ENCODE measurements around the gene RSF1.
A peak's percentile ranks its signal among the peaks of the same experiment; 100 is the strongest.
"Not testable (repeated sequence)": the region's sequence is repeated elsewhere in the genome, so short reads cannot be mapped to it uniquely, and the experiment has no call there.

RSF1 gene, protein sequence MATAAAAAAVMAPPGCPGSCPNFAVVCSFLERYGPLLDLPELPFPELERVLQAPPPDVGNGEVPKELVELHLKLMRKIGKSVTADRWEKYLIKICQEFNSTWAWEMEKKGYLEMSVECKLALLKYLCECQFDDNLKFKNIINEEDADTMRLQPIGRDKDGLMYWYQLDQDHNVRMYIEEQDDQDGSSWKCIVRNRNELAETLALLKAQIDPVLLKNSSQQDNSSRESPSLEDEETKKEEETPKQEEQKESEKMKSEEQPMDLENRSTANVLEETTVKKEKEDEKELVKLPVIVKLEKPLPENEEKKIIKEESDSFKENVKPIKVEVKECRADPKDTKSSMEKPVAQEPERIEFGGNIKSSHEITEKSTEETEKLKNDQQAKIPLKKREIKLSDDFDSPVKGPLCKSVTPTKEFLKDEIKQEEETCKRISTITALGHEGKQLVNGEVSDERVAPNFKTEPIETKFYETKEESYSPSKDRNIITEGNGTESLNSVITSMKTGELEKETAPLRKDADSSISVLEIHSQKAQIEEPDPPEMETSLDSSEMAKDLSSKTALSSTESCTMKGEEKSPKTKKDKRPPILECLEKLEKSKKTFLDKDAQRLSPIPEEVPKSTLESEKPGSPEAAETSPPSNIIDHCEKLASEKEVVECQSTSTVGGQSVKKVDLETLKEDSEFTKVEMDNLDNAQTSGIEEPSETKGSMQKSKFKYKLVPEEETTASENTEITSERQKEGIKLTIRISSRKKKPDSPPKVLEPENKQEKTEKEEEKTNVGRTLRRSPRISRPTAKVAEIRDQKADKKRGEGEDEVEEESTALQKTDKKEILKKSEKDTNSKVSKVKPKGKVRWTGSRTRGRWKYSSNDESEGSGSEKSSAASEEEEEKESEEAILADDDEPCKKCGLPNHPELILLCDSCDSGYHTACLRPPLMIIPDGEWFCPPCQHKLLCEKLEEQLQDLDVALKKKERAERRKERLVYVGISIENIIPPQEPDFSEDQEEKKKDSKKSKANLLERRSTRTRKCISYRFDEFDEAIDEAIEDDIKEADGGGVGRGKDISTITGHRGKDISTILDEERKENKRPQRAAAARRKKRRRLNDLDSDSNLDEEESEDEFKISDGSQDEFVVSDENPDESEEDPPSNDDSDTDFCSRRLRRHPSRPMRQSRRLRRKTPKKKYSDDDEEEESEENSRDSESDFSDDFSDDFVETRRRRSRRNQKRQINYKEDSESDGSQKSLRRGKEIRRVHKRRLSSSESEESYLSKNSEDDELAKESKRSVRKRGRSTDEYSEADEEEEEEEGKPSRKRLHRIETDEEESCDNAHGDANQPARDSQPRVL (N-terminal part only)
- total RNA-seq = 28.3 to 68.6 (median 44.1) reads per million in 17 experiments

DNA sequence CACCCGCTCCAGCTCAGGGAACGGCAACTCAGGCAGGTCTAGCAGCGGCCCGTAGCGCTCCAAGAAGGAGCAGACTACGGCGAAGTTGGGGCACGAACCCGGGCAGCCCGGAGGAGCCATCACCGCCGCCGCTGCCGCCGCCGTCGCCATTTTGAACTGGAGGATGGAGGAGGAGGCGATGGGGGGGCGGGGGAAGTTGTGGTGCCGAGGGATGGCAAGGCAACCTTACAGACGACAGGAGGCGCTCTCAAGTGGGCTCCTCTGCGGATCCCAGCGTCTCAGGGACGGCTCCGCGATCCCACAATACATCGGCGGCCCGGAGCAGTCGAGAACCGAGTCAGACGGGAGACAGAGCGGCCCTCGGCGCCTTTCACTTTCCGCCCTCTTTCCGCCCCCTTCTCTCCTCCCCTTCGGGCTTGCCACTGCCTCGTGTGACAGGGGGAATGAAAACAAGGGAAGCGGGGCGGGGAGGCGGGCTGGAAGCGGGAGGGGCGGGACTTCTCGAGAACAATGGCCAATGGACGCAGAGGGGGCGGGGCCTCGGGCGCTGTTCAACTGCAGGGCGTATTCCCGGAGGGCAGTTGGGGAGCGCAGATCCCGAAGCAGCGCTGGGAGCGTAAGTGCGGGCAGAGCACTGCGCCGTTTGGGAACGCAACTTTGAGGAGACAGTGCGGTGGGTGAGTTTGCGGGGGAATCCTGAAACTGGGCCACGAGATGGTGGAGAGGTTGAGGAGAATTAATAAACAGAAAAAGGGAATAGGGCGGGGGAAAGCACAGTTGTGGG, at the start of gene RSF1, which contains the start of gene AAMDC:
Gene RSF1 (minus strand): TSS at position 158 of the 784 bp plus-strand sequence. CDS start 8 bp downstream, at position 150.
Gene AAMDC (plus strand): TSS at position 580 of the 784 bp plus-strand sequence. CDS start 21,353 bp downstream, outside the sequence.
- peak; percentile 97 to 99 (median 98) for DNase-seq

DNA sequence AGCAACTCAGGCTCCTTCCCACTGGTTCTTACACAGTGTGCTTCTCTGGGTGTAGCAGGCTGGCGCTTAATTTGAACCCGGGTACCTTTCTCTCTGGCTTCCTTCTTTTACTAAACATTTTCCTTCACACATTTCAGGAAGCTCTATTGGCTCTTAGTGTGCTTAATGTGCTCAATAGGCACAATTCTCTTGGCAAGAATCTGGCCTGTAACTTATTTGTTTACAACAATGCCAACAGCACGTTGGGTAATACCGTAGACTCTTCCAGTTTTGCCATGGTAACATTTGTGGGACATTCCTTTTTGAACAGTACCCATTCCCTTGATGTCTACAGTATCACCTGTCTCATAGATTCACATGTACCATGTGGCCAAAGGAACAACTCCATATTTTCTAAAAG, 48.2 kb upstream of the RSF1 start:
- DNase-seq = no peak

DNA sequence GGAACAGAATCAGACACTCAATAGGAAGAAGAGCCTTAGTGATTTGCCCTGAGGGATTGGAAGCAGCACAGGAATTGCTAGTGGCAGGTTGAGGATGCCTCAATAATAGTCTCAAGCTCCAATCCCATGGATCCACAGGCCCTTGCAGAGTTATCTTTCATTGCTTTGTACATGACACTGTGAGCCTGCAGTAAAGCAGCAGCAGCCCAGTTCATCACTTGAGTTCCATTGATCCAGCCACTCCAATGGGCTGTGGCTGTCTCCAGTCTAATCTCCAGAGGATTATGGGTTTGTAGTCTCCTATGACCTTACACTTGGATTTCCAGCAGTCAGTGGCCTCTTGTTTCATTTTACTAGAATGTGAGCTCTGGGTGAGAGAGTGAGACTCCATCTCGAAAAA, 45.8 kb upstream of the RSF1 start:
- no peak for DNase-seq

DNA sequence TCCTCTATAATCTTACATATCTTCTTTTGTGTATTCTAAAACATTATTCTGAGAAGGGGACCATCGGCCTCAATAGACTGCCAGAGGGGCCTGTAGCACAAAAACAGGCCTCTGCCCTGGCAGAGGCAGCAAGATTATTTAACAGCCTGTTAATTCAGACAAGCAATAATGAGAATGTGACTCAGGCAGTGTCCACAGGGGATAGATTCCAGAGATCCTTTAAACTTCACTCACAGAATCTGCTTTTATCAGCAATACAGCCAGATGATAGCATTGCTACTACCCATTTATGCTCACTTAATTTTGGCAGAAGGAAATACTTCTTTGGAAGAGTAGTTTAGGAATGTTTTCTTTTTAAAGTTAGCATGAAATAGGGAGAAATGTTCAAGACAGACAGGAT, 45.3 kb upstream of the RSF1 start:
- DNase-seq = no peak

DNA sequence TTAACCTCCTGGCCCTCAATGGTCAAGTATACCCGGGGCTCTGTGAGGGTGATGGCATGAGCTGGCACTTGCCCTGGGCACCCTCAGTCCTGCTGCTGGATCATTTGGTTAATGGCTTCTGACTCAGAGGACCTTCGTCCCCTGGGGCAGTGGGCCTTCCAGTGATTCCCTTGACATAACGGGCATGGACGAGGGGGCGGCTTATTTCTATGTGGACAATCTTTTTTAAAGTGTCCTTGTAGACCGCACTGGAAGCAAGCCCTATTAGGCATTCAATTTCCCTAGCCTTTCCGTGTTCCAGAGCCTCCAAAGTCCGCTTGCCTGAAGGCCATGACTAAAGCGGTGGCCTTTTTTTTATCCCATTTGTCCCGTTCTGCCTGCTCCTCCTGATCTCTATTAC, 40.9 kb upstream of the RSF1 start:
- DNase-seq = not testable (repeated sequence)

DNA sequence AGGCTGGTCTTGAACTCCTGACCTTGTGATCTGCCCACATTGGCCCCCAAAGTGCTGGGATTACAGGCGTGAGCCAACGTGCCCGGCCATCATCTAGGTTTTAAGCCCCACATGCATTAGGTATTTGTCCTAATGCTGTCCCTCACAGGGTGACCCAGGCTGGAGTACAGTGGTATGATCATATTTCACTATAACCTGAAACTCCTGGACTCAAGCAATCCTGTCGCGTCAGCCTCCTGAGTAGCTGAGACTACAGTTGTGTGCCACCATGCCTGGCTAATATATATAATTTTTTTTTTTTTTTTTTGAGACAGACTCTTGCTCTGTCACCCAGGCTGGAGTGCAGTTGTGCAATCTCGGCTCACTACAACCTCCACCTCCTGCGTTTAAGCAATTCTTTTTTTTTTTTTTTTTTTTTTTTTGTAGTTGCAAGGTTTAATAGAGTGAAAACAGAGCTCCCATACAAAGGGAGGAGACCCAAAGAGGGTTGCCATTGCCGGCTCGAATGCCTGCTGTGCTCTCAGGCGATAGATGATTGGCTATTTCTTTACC, 37.5 kb upstream of the RSF1 start:
- not testable (repeated sequence) for DNase-seq

DNA sequence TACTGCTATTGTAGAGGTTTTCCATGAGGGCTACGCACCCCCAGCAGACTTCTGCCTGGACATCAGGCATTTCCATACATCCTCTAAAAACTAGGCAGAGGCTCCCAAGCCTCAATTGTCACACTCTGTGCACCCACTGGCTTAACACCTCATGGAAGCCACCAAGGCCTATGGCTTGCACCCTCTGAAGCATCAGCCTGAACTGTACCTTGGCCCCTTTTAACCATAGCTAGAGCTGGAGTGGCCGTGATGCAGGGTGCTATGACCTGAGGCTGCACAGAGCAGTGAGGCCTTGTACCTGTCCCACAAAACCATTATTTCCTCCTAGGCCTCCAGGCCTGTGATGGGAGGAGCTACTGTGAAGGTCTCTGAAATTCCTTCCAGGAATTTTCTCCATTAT, 34.3 kb upstream of the RSF1 start:
- no peak for DNase-seq

DNA sequence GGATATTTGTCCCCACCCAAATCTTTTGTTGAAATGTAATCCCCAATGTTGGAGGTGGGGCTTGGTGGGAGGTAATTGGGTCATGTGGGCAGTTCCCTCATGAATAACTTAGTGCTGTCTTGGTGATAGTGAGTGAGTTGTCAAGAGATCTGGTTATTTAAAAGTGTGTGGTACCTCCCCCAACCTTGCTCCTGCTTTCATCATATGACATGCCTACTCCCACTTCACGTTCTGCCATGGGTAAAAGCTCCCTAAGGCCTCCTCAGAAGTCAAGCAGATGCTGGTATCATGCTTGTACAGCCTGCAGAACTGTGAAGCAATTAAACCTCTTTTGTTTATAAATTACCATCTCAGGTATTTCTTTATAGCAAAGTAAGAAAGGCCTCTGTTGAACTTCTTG, 31.0 kb upstream of the RSF1 start:
- DNase-seq = no peak

DNA sequence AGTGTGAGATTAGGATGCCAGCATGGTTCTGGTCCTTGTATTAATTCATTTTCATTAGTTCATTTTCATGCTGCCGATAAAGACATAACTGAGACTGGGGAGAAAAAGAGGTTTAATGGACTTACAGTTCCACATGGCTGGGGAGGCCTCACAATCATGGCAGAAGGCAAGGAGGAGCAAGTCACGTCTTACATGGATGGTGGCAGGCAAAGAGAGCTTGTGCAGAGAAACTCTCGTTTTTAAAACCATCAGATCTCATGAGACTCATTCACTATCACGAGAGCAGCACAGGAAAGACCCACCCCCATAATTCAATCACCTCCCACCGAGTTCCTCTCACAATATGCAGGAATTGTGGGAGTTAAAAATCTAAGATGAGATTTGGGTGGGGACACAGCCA, 23.2 kb upstream of the RSF1 start:
- not testable (repeated sequence) for DNase-seq

DNA sequence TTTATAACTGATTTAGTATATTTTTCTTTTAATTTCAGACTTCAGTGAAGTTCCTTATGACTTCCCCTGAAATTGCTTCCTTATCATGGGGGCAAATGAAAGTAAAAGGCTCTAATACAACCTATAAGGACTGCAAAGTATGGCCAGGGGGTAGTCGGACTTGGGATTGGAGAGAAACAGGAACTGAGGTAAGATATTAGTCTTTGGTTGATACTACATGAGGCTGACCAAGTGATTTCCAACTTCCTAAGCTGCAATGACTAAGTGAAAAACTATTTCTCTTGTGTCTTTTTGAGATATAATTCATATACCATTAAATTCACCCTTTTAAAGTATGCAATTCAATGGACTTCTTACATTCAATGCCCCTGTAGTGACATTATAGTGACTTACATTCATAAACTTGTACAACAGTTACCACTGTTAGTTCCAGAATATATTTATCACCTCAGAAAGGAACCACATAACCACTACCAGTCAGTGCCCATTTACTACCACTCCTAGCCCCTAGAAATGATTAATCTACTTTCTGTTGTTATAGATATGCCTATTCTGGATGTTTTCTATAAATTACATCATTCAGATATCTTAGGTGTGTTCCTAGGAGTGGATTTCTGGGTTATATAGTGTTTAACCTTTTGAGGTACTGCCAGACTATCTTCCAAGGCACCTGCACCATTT, 22.1 kb upstream of the RSF1 start:
- DNase-seq = peak; percentile 13 to 52 (median 40)

DNA sequence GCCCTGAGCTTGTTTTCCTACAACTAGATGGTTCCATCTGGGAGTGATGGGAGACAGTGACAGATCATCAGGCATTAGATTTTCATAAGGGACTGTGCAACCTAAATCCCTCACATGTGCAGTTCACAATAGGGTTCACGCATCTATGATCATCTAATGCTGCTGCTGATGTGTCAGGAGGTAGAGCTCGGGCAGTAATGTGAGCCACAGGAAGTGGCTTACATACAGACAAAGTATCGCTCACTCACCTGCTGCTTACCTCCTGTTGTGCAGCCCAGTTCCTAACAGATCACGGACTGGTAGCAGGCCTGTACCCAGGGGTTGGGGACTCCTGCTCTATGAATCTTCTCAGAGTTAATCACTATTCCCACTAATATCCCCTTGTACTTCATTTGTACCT, 12.8 kb upstream of the RSF1 start:
- no peak for DNase-seq

DNA sequence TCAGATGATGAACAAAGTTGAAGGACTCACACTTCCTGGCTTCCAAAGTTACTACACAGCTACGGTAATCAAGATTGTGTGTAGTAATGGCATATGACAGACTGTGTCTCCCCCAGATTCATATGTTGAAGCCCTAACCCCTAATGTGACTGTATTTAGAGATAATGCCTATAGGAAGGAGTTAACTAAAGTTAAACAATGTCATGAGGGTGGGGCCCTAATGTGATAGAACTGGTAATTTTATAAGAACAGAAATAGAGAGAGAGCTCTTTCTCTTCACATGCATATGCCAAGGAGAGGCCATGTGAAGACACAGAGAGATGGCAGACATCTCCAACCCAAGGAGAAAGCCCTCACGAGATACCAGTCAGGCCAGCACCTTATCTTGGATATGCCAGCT, 8.4 kb upstream of the RSF1 start:
- DNase-seq = no peak

DNA sequence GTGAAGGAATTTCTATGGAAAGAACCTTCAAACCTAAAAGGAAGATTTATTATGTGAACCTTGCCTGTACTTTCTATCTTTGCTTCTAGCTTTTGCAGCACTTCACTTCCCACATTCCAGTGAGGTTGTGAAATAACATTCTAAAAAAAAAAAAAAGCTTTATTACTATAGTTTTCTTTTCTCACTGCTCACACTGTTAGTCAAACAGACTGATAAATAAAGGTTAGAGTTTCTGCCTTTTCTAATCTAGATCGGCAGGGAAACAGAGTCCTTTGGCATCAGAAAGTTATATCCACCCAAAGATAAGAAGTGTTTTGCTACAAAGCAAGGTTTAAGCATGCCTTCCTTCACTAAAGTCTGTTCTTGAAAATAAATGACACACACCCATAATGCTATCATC, 3.3 kb upstream of the RSF1 start:
- DNase-seq = peak in 2 of 4 experiments; percentile 36 to 59

DNA sequence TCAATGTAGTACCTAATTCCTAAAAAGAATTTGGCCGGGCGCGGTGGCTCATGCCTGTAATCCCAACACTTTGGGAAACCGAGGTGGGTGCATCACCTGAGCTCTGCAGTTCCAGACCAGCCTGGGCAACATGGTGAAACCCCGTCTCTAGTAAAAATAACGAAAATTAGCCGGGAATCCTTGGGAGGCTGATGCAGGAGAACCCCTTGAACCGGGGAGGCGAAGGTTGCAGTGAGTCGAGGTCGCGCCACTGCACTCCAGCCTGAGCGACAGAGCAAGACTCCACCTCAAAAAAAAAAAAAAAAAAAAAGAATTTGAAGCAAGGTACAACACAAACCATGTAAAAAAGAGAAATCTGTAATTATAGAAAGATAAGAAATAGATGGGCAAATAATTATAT, 1.6 kb upstream of the RSF1 start:
- not testable (repeated sequence) for DNase-seq

DNA sequence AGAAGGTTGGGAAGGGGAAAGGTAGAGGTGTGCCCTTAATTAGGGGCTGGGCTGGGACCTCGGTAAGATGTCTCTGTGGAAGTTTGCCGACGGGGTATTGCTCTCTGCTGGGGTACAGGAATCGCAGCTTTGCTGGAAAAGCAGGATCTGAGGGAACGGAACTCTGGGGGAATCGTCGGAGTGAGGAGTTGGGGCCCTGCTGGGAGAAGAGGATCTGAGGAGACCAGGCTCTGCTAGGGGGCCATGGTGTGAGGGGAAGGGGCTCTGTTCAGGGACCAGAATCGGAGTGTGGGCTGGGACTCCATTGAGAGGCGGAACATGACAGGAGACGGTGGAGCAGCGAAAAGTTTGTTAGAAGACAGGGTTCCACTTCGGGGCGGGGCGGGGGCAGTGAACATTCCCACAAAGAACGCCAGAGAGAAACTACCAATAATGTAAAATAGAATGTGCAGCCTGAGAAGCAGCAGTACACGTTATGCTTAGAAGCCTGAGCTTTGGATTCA, 878 bp upstream of the RSF1 start:
- peak in 3 of 4 experiments; percentile 6 to 27 (median 24) for DNase-seq

DNA sequence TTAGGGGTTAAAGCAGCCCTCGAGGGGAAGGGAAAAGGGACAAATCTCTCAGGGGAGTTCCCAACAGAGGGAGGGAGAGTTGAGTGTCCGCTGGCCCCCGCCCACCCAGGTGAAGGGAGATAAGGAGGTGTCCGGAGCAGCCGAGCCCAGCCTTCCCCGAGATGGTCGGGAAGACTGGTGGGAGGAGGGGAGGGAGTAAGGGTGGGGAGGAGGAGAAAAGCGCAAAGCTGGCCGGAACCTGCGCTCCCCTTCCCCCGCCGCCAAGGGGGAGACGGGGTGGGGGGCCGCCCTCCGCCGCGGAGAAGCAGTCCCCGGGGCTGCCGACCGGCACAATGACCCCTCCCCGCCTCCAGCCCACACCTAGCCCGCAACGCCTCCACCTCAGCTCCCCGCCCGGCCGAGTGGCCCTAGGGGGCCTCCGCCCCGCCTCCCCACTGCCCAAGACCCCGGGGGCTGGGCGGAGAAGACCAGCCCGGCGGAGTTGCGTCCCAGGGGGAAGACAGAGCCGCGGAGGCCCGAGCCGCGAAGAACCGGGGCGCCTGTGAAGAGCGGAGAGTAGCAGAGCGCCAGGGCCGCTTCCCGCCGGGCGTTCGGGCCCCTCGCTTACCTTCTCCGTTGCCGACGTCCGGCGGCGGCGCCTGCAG, 479 bp downstream of the RSF1 start:
- DNase-seq = peak; percentile 2 to 39 (median 22)

DNA sequence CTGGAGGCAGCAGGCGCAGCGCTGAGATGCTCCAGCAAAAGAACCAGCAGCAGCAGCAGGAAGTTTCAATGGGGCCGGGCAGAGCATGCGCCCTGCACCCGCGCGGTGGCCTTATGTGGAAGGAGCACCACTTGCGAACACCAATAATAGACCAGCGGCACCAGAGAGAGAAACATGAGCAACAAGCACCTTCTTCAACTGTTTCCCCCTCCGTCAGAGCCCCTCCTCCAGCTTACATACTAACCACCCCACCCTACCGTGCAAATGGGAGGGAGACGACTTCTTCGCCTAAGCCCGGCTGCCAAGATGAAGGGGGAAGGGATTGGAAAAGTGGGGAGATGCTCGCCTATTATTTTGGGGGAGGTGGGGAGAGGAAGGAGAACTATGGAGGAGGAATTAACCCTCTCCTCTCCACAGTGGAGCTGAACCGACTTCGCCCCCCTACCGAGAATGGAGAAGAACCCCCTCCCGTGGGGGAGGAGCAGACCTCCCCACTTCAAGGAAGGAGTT, 1.1 kb downstream of the RSF1 start:
- DNase-seq = peak; percentile 83 to 92 (median 86)

DNA sequence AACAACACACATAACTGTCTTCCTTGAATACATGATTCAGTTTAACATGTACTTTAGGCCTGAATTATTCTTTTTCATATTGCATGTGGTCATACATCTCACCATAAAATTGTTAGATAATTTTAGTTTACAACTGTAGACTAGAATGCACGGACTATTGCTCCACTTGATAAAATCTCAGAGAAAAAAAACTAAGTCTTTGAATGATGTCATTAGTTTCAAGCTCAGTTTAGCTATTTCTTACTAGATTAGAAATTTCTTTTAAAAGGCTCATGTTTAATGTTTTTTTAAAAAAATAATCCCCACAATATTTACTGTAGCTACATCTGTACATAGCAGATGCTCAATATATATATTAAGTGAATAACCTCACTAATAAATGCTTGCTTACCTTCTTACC, 5.1 kb downstream of the RSF1 start:
- DNase-seq = no peak

DNA sequence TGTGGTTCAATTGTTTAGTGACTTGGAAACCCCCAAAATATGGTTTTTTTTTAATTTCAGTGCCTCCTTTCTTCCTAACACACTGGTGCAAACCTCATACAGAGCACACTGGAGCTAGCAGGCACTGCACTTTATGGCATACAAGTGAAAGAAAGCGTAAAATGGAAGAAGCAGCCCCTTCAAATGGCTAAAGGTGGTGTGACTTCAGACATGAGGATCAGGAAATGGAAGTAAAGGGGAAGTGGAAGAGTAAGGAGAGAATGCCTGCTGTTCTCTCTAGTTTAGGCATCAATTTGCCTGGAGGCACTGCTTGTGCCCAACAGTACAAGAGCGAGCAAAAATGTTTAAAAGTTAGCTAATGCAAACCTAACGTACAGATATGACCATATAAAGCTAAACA, 5.7 kb downstream of the RSF1 start:
- no peak for DNase-seq

DNA sequence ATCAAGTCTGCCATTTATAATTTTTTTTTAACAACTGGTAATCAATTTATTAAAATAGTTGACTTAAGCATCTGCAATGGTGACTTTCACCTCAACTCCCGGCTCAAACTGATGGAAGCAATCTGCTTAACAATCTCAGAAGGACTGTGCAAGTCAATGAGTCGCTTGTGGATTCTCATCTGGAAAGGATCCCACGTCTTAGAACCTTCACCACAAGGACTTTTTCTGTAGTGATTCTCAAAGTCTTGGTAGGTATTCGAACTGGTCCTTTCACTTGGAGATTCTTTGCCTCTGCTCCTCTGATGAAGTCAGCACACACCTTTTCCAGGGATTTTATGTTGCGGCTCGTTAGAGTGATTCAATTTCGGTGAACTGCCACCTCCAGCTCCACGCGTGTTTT, 7.3 kb downstream of the RSF1 start:
- DNase-seq = no peak

Measured in suppressor macrophage (primary cell).